ENCODE measurements around the gene ROBO4.

The ROBO4 gene

DNA sequence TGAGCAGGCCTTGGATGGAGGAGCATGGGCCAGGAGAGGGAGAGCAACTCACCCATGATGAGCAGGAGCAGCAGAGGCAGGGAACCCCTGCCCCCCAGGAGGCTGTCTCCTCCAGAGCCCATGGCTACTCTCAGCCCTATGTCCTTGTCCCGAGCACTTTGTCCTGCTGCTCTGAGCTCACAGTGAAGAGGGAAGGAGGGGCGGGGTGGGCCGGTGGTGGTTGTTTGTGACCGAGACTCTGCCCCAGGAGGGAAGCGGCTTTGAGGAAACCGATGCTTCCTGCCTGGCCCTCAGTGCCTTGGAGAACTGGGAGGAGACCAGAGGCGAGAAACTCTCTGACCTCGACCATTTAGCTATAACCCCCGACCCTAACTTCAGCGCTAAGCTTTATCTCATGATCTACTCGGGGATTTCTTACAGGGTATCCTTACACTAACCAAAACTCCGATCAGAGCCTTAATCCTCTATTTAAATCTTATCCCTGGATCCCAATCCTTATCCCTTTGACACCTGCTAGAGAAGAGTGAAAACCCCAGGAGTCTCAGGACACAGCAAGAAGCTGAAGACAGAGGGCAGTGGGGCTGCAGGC lies at the start of gene ROBO4:
TSS of gene ROBO4 (minus strand) at position 192 of the 589 bp plus-strand sequence. CDS start at position 122, 70 bp downstream.
- DNase-seq = no peak

GRCh38 chr11:124946735-124947141 lies 49.1 kb upstream of the ROBO4 start:
- DNase-seq = peak; percentile 72 to 82

DNA sequence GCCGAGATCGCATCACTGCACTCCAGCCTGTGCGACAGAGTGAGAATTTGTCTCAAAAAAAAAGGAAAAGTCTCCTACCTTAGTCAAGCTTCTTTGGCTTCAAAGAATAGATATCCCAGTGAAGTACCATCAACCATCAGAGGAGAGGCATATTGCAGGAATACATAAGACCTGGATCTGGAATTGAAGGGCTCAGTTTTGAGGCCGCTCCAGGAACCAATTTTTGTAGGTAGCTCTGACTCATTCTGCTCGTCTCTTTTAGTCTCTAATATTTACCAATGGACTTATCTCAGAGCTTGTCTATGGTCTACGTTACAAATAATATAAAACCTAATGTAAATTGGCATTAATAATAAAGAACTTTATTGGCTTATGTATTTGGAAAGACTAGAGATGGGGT lies 48.2 kb upstream of the ROBO4 start:
- DNase-seq = no peak

DNA sequence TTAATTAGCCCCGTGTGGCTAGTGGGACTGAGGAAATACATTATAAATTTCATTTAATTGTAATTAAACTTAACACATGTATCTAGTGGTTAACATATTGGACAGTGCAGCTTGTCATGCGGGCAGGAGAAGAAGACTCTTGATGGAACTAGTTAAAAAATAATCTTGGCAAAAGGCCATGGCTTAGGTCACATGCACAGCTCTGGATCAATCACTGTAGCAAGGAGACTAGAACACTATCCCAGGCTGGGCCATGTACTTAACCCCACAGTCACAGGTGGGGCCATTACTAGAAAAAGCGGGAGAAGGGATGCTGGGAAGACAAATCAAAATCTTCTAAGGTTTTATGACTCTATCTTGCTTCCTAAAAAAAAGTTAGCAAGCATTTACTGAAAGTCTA lies 46.9 kb upstream of the ROBO4 start:
- DNase-seq = no peak

GRCh38 chr11:124943741-124944140 lies 46.1 kb upstream of the ROBO4 start:
- no peak for DNase-seq

DNA sequence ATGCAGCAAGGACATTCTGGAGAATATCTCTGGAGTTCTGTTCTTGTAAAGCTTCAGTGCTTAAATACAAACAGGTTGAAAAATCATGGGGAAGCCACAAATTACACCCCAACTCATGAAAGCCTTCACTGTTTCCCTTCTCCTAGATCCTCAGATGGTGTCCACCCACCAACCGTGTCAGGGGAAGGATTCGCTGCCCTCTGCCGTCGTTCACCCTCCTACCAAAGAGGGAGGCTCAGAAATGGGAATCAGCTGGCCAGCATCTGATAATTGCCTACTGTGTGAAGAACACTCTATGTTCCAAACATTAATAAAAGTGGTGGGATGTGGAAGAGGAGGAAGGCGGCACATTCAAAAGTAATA lies 45.6 kb upstream of the ROBO4 start:
- DNase-seq = peak; percentile 80 to 90

DNA sequence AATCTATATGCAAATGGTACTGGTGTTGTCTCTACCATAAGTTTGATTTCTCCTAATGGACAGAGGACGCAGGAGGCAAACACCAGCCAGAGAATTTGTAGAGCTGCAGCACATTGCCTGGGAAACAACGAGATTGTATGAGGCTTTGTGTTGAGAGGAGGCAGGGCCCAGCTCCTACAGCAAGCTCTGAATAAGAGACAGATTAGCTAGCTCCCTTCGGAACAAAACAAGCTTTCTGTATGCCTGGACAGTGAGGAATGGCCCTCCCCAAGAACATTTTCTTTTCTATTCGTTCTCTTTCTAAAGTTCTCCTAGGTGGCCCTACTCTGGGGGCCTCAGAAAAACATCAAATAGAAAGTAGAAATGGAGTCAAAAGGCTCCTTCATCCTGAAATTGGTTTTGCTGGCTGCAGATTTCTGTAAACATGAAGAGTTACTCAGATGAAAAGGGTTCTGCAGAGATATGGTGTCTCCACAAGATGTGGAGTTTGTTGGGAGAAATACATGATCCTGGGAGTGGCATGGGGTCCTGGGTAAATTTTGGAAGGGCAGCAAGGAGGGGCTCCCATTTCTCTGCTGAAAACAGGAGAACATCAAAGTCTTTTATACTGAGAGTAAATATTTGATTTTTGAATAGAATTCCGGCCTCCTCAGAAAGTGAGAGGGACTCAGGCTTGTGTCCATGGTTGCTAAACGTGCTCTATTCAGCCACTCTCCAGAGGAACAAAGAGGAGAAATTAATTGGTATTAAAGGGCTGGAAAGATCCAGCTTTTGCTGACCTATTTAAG lies 45.0 kb upstream of the ROBO4 start:
- DNase-seq = peak; percentile 61 to 93

- DNase-seq = no peak
These were observed 44.0 kb upstream of the ROBO4 start for GRCh38 chr11:124941703-124942102.

- no peak for DNase-seq
These were observed 41.3 kb upstream of the ROBO4 start for GRCh38 chr11:124938970-124939369.

DNA sequence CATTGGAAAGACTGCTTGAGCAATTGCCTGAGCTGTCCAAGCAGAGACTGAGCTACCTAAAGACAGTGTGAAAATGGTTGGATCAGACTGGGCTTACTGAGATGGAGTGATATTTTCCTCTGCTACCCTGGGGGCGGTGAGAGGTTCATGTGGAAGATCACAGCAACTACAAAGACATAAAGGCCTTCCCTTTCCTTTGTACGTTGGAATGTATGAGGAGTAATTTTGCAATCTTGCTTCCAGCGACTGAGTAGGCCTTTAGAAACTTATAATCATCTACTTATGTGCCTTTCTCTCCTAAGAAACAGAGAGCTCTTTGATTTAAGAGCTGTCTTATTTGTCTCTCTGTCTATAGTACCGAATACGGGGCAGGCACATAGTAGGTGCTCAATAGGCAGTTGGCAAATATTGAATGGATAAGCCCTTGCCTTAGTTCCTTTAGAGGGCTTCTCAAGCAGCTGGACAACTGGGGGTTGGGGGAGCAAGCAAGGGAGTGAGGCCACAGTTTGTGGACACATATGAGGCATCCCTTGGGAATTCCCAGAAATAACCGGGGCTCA lies 40.6 kb upstream of the ROBO4 start:
- DNase-seq = no peak

DNA sequence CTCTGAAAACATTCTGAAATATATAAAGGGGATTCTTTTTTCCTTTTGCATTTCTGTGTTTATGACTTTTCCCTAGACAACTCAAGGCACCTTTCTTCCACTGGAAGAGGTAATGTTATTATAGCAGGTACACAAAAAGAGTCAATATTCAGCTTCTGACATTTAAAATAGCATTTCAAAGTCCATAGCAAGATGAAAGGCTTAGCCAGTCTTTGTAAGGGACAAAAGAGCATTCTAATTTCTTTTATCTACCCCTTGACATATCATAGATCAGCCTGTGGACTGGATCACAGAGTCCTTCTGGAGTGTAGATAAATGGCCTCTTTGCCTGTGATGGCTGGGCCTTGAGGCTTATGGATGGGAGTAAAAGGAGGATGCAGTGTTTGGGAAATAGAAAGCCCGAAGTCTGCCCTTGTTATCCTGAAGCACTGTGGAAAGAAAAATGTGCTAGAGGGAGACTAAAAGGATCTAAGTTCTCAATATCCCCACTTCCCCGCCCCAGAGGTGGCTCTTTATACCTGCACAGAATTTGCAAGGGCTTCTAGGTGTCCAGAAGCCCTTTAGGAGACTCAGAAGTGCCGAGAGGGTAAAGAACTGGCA lies 39.8 kb upstream of the ROBO4 start:
- no peak for DNase-seq

DNA sequence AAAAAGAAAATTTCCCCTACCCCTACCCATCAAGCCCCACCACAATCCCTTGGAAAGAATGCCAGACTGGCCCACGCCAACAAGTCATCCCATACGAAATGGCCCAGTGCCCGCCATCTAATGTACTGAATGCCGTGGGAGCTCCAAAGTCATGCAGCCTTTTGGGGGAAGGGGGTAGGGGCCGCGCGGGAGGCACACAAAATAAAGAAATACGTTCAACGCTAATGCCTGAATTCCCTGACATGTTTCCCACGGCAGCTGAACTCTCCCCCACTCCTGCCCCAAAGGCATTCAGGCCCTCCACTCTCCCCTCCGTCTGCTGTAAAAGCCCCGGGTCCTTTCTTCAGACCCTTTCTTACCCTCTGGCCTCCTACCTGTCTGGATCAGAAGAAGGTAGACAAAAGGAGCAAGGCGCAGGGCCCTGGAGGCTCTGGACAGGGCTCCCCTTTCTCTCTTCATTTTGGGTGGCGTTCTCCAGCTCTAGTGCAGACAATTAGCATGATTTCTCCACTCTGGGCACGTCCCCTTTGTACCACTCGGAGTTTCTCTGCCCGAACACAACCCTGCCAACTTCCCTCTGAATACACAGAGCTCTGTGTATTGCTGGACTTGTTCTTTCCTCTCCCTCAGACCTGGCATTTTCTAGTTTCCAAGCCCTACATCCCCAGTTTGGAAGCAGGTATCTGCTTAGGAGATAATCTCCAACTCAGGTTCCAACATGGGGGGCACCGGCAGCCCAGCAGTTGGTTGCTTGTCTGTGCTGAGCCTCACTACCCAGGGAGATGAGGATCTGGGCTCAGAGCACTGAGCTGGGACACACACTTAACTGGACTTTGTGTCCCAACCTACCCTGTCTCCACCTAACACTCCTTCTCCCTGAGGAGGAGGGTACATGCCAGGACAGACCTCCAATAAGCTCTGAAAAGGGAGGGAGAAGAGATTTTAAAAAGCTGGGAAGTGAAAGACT lies 38.2 kb upstream of the ROBO4 start, which contains the start of gene HEPACAM:
TSS of gene HEPACAM (minus strand) at position 500 of the 967 bp plus-strand sequence. CDS start at position 459, 41 bp downstream.
- DNase-seq = peak; percentile 75 to 97

DNA sequence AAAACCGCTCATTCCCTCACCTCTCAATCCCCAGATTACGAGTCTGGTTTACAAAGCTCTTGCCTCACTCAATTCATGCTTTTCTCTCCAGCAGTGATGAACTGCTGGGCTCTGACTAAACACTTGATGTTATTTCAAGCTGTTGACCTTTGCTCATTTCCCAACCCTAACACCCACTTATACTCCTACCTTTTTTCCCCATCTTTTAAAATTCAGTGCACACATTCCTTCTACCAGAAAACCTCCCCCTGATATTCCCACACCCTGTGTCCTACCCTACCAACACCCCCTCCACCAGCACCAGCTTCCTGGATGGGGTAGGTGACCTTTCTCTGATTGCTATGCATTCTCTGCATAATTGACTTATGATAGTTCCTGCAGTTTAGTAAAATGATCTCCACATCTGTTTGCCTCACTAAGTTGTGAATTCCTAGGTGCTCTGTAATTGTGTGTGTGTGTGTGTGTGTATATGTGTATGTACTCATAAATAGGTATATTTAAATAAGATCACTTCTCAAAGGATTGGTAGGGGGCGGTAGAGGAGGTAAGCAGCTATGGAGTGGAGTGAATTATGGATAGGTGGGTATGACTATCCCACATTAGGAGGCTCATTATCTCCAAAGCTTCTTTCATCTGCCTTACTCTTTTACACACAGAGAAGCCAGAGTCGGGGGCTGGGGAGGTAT lies 37.3 kb upstream of the ROBO4 start:
- peak in 1 of 2 donors; percentile 57 for DNase-seq

DNA sequence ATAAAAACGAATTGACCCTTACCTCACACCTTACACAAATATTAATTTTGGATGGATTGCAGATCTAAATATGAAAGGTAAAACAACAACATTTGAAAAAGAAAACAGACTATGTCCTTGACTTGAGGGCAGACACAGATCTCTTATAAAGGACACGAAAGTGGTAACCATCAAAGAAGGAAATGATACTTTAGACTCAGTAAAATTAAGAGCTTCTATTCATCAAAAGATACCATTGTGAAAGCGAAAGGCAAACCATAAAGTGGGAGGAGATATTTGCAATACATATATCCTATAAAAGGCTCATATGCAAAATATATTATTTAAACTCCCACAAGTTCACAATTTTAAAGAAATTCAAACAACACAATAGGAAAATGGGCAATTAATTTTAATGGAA lies 33.1 kb upstream of the ROBO4 start:
- DNase-seq = no peak

DNA sequence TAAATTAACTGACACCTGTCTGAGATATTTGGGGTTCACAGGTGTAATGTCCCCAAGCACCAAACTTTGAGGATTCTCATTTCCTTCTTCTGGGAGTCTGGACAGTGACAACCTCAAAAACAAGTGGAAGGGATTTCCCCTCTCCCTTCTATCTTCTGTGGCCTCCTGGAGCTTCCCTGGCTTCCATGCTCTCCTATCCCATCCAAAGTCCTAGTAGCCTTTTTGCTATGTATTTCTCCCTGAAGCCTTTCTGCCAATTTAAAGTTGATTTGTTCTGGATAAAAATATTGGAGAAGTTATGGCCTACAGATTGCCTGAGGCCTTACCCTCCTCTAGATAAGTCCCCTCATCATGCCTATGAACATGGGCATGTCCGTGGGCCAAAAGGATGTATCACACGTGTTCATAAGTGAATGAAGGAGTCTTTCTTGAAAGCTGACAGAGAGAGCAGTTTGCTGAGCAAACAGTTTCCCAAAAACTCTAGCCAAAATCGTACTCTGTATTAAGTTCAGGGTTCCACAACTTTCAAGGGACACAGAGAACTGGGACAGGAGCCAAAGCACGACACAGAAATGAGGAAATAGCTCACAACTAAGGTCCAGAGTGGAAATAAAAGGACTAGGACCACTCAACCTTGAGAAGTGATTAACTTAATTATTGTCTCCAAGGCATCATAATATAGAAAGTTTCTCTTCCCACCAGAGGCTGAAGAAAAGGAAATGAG lies 31.4 kb upstream of the ROBO4 start:
- no peak for DNase-seq

GRCh38 chr11:124923296-124923695 lies 25.6 kb upstream of the ROBO4 start:
- DNase-seq = no peak

DNA sequence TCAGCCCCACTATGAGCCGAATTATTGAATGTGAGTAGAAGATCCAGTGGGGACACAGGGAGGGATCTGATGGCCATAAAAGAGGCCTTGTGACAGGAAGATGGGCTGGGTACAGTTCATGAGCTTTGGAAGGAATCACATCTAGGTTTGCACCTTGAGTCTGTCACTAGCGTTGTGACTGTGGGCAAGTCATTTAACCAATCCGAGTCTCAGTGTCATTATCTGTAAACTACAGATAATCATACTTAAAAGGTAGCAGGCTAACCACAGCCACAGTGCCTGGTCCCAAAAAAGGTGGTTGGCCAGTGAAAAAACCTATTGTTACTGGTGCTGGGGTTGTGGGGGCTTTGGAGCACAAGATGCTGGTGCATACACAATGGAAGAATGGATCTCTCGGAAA lies 25.2 kb upstream of the ROBO4 start:
- DNase-seq = no peak

DNA sequence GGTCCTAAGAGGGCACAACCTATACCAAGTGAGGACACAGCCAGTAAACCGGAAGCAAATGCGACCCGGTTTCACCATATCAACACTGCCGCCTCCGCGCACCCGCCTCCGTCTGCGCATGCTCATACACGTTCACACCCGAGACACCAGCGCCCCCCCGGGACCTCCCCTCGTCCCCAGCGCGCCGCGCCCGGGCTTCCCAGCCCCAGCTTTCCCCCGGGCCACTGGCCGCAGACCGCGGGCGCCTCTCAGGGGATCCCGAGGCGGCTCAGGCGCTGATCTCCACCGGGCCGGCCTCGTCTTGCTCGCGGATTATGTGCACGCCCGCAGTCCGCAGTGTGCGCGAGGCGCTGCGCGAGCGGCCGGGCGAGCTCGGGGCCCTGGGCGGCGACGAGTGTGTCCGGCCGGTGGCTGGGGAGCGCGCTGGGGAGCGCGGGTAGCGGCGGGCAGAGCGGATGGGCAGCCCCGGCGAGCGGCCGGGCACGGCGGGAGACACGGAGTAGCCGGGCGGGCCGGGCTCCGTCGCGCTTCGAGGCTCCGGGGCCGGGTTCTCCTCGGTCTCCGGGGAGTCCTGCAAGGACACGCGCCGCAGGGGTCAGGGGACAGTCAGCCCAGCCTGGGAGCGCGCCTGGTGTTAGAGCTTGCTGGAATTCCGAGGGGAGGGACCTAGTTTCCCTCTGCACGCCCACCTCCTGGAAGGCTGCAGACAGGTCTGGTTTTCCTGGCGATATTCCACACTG lies 23.4 kb upstream of the ROBO4 start:
- DNase-seq = no peak

- no peak for DNase-seq
These were observed 22.7 kb upstream of the ROBO4 start for GRCh38 chr11:124920356-124920755.

DNA sequence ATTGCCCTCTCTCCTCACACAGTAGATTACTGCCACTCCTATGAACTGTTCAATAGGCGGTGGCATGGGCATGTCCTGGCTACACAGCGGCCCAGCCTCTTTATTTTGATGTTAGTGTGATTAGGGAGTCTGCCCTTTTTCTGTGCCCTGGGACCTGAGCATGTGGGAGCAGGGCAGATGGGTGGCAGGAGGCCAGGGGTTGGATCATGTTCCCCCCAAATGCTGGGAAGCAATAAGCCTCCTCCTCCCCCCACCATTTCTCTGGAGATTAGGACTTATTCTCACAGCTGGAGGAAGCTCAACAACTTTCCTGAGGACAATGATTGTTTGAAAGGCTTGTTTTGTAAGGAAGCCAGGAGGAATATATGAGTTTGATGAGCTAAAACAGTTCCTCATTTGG lies 22.2 kb upstream of the ROBO4 start:
- DNase-seq = no peak

All from hippocampal formation (tissue), 2 donors.